Keratinocyte (primary cell): Measurements from ENCODE around the gene DNAJB4. TPM values are rescaled to one million over a fixed set of nuclear protein-coding genes. Genes with fewer than 3 reads are reported as not detected.

Experiments used
- DNase-seq: peaks from one replicate; pipeline ENCODE4 v3.0.0-alpha.2; 2011; ENCODE audit warnings: low read depth, missing footprints, low spot score
- FAIRE-seq: peaks from 2 replicates; lab custom pipeline; 2011; peaks lifted over from hg19 to GRCh38; lab: Jason Lieb, UNC
- H2AFZ ChIP-seq: 2 replicates; pipeline ENCODE4 v1.6.0; 2012; ENCODE audit warnings: low read length, control low read depth, inconsistent platforms; ENCODE audit not compliant: control insufficient read depth
- H3K27ac ChIP-seq: 2 replicates; pipeline ENCODE4 v1.5.1; 2011; ENCODE audit warnings: low read length; ENCODE audit not compliant: control insufficient read depth, insufficient read depth
- H3K27me3 ChIP-seq: 3 replicates; pipeline ENCODE4 v1.6.0; 2011; ENCODE audit warnings: low read length; ENCODE audit not compliant: control insufficient read depth, insufficient read depth; ENCODE audit errors: extremely low read depth
- H3K36me3 ChIP-seq, 2 experiments: 2 replicates in 1 of 2; 3 replicates in 1 of 2; pipeline ENCODE4 v1.5.1; 2011; ENCODE audit warnings: low read length in 2 of 2, mild to moderate bottlenecking in 1 of 2; ENCODE audit not compliant: control insufficient read depth in 2 of 2, insufficient read depth in 2 of 2; ENCODE audit errors: extremely low read depth in 1 of 2
- H3K4me1 ChIP-seq: 3 replicates; pipeline ENCODE4 v1.5.1; 2011; ENCODE audit warnings: low read length; ENCODE audit not compliant: control insufficient read depth, insufficient read depth; ENCODE audit errors: extremely low read depth
- H3K4me2 ChIP-seq: 3 replicates; pipeline ENCODE4 v1.6.0; 2011; ENCODE audit warnings: low read depth, low read length; ENCODE audit not compliant: control insufficient read depth, insufficient read depth; ENCODE audit errors: extremely low read depth
- H3K4me3 ChIP-seq, 3 experiments: fragments of 200-600 bp in 1 of 3; sonication (generic) in 1 of 3; 2 replicates in 2 of 3; 3 replicates in 1 of 3; pipeline ENCODE4 v1.5.1; 2011 to 2016; ENCODE audit warnings: low read length in 3 of 3, mild to moderate bottlenecking in 3 of 3, control low read depth in 2 of 3, inconsistent platforms in 1 of 3, low read depth in 1 of 3, mixed read lengths in 1 of 3, mixed run types in 1 of 3, moderate library complexity in 1 of 3; ENCODE audit not compliant: control insufficient read depth in 2 of 3, insufficient read depth in 2 of 3; ENCODE audit errors: extremely low read depth in 1 of 3
- H3K79me2 ChIP-seq: 2 replicates; pipeline ENCODE4 v1.6.0; 2012; ENCODE audit warnings: low read length; ENCODE audit not compliant: control insufficient read depth, insufficient read depth
- H3K9ac ChIP-seq: 3 replicates; pipeline ENCODE4 v1.6.0; 2011; ENCODE audit warnings: low read length; ENCODE audit not compliant: control insufficient read depth, insufficient read depth; ENCODE audit errors: extremely low read depth
- H3K9me1 ChIP-seq: 3 replicates; pipeline ENCODE4 v1.6.0; 2011; ENCODE audit warnings: low read length; ENCODE audit not compliant: control insufficient read depth, insufficient read depth; ENCODE audit errors: extremely low read depth
- H3K9me3 ChIP-seq: 2 replicates; pipeline ENCODE4 v1.5.1; 2012; ENCODE audit warnings: low read depth, low read length; ENCODE audit not compliant: control insufficient read depth
- H4K20me1 ChIP-seq: 3 replicates; pipeline ENCODE4 v1.6.0; 2011; ENCODE audit warnings: low read length; ENCODE audit not compliant: control insufficient read depth, insufficient read depth; ENCODE audit errors: extremely low read depth
- EZH2 ChIP-seq: IDR thresholded peaks from one replicate; pipeline ENCODE4 v1.6.1; 2012; ENCODE audit warnings: inconsistent platforms, mild to moderate bottlenecking, low read length, moderate library complexity
- dilution Hi-C: fragments of 300-500 bp; cut with MboI; formaldehyde crosslinking; loops from one replicate; pipeline ENCODE4 v1.7.0; 2020; ENCODE audit warnings: low sequenced_read_pairs; ENCODE audit not compliant: extremely low pct_ligation_motif_present
- polyA plus RNA-seq, 5 experiments: library from polyadenylated mRNA; depleted of rRNA in 3 of 5; stranded (reverse) in 3 of 5; stranded (forward) in 1 of 5; unstranded in 1 of 5; fragments of >200 nt; gene quantifications; 1 replicate in 1 of 5; 2 replicates in 3 of 5; 3 replicates in 1 of 5; pipeline versions ENCODE4 v1.2.1 to v1.2.3, GENCODE V29; 2011 to 2012; ENCODE audit warnings: missing spikeins in 2 of 5, low read depth in 1 of 5, low replicate concordance in 1 of 5
- TF ChIP-seq, protein P1 (sequence below), 3 experiments: IDR thresholded peaks in 1 of 3; conservative IDR thresholded peaks in 1 of 3; optimal IDR thresholded peaks in 1 of 3; 2 replicates in 2 of 3; 3 replicates in 1 of 3; pipeline versions ENCODE3 to v1.5.1; 2011; ENCODE audit warnings: low read length in 3 of 3, mild to moderate bottlenecking in 3 of 3, moderate library complexity in 2 of 3, control low read depth in 1 of 3, inconsistent platforms in 1 of 3; ENCODE audit not compliant: insufficient read depth in 2 of 3; ENCODE audit errors: extremely low read depth in 1 of 3

Gene DNAJB4
- polyA plus RNA-seq, 1 donor (not counting 4 experiments of a cell fraction or from before 2014, with no cell fraction given), result 30.9 TPM

DNA sequence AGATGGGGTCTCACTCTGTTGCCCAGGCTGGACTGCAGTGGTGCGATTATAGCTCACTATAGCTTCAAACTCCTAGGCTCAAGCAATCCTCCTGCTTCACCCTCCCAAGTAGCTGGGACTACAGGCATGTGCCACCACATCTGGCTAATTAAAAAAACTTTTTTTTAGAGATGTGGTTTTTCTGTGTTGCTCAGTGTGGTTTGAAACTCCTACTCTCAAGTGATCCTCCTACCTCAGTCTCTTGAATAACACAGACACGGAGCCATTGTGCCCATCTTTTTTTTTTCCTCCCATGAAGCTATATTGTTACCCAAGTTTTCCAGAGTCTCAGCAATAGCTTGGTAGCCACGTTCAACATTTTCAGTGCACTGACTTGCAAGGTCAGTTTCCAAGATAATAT, 43.7 kb downstream of the DNAJB4 start:
- no peak overlapping the region for H2AFZ ChIP-seq
- H3K9me3 ChIP-seq, result no peaks in the 10 kb centered on the region

DNA sequence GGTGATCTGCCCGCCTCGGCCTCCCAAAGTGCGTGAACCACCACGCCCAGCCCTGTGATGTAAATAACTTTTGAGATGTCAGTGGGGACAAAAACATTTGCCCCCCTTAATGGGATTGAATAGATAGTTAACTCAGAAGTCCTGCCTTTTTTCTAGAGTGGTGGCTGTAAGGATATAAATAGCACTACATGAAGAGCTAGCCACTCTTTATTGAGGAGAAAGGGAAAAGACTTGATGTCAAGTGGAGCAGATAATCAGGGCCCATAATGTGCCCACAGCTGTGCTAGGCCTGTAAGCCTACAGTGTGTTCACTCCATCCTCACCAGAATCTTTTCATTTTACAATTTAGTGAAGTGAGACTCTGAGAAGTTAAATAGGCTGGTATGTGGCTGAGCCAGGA, 44.7 kb downstream of the DNAJB4 start:
- H2AFZ ChIP-seq, result no peak overlapping the region
- no peak for DNase-seq
- peaks cover 7% of the 10 kb centered on the region for H3K4me1 ChIP-seq
- no peaks in the 10 kb centered on the region for H3K9me3 ChIP-seq
- H3K27ac ChIP-seq, result no peak overlapping the region
- H3K9ac ChIP-seq, result no peak overlapping the region
- peaks cover 16% of the 10 kb centered on the region for H3K27me3 ChIP-seq
- H3K36me3 ChIP-seq, result no peaks in the 10 kb centered on the region
- H3K9me1 ChIP-seq, result no peaks in the 10 kb centered on the region
- no peak overlapping the region for H3K4me3 ChIP-seq
- FAIRE-seq, result no peak
- no peak overlapping the region for H3K4me2 ChIP-seq
- TF ChIP-seq, protein P1, sequence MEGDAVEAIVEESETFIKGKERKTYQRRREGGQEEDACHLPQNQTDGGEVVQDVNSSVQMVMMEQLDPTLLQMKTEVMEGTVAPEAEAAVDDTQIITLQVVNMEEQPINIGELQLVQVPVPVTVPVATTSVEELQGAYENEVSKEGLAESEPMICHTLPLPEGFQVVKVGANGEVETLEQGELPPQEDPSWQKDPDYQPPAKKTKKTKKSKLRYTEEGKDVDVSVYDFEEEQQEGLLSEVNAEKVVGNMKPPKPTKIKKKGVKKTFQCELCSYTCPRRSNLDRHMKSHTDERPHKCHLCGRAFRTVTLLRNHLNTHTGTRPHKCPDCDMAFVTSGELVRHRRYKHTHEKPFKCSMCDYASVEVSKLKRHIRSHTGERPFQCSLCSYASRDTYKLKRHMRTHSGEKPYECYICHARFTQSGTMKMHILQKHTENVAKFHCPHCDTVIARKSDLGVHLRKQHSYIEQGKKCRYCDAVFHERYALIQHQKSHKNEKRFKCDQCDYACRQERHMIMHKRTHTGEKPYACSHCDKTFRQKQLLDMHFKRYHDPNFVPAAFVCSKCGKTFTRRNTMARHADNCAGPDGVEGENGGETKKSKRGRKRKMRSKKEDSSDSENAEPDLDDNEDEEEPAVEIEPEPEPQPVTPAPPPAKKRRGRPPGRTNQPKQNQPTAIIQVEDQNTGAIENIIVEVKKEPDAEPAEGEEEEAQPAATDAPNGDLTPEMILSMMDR (optimal IDR thresholded peaks at IDR 0.05 in 1 of 3, IDR thresholded peaks at IDR 0.05 in 1 of 3, conservative IDR thresholded peaks at IDR 0.05 in 1 of 3; ENCODE audit: extremely low read depth in 1 of 3, insufficient read depth in 2 of 3, low read length in 3 of 3), result no peak
- TF ChIP-seq EZH2, result no peak
- H3K79me2 ChIP-seq, result no peaks in the 10 kb centered on the region
- dilution Hi-C loops, result no loop called here
- no peaks in the 10 kb centered on the region for H4K20me1 ChIP-seq

More for the DNA sequence above, 43.7 kb downstream of the DNAJB4 start:
- Histone ChIP-seq H3K4me3 (no peak overlapping the region), H3K27me3 (peaks cover 17% of the 10 kb centered on the region), H3K4me1 (peaks cover 7% of the 10 kb centered on the region), H3K4me2 (no peak overlapping the region), H4K20me1 (no peaks in the 10 kb centered on the region), H3K79me2 (no peaks in the 10 kb centered on the region), H3K27ac (no peak overlapping the region), H3K9ac (no peak overlapping the region), H3K36me3 (no peaks in the 10 kb centered on the region), H3K9me1 (no peaks in the 10 kb centered on the region)
- TF ChIP-seq, protein P1 (optimal IDR thresholded peaks at IDR 0.05 in 1 of 3, IDR thresholded peaks at IDR 0.05 in 1 of 3, conservative IDR thresholded peaks at IDR 0.05 in 1 of 3; ENCODE audit: extremely low read depth in 1 of 3, insufficient read depth in 2 of 3, low read length in 3 of 3), result no peak
- TF ChIP-seq EZH2, result no peak
- dilution Hi-C loops, result no loop called here
- FAIRE-seq (no peak), DNase-seq (no peak)
